Measurements from ENCODE around the gene CFAP65. TPM values are rescaled to one million over a fixed set of nuclear protein-coding genes. Genes with fewer than 3 reads are reported as not detected.

Gene CFAP65
- total and polyA plus RNA-seq, 2 of the 13 experiments (the other 11 are each of a cell fraction or from before 2014, with no cell fraction given), result 0.05 TPM; not detected in 1

DNA sequence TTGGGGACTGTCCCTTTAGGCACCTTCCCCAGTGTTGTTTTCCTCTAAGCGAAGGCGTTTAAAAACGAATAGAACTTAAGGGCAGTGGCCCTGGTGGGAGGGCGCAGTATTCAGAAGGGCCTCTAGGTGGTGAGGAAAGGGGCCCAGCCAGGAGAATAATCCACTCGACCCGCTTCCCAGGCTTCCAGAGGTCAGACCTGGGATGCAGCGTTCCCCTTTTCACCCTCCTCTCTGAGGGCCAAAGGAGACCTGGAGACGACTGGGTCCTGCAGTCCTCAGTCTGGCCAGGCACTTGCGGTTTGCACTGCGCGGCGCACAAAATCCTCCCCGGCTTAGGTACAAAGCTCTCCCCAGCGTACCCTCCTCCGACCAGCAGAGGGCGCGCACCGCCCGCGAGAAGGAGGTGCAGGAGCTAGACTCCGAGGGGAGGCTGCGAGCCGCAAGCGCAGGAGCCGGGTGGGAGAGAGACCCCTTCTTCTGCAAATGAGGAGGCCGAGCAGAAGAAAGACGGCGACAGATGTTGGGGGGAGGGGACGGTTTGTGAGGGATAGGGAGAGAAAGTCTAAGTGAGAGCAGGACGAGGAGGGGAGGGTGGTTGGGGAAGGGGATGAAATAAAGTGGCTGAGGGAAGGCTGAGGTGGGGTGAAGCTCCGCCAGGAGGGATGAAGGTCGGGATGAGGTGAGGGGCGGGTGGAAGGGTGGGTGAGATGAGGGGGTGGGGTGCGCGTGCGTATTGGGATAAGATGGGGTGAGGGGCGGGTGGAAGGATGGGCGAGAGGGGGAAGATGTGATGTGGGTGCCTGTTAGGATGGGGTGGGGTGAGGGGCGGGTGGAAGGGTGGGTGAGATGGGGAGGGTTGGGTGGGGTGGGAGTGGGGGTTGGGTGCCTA, 61.2 kb downstream of the CFAP65 start (continued):
- TF ChIP-seq ERF (CRISPR knock-in tag; IDR thresholded peaks at IDR 0.05) (no peak), HMG20B (CRISPR knock-in tag; conservative IDR thresholded peaks at IDR 0.05) (no peak), GPN1 (CRISPR knock-in tag; IDR thresholded peaks at IDR 0.05; ENCODE audit: borderline replicate concordance) (no peak), RAD51 (IDR thresholded peaks at IDR 0.05; ENCODE audit: borderline replicate concordance) (no peak), MZF1 (CRISPR knock-in tag; IDR thresholded peaks at IDR 0.05; ENCODE audit: borderline replicate concordance) (no peak), GZF1 (CRISPR knock-in tag; IDR thresholded peaks at IDR 0.05) (no peak), TBX3 (IDR thresholded peaks at IDR 0.05; ENCODE audit: borderline replicate concordance) (no peak), TARDBP (CRISPR knock-in tag; IDR thresholded peaks at IDR 0.05) (no peak), ZNF484 (CRISPR knock-in tag; IDR thresholded peaks at IDR 0.05; ENCODE audit: borderline replicate concordance, low read depth) (no peak), ETV6 (CRISPR knock-in tag; conservative IDR thresholded peaks at IDR 0.05) (no peak), ZNF839 (CRISPR knock-in tag; IDR thresholded peaks at IDR 0.05; ENCODE audit: borderline replicate concordance) (no peak), FOXA1 (IDR thresholded peaks at IDR 0.05) (no peak), FOXA1 (CRISPR knock-in tag; IDR thresholded peaks at IDR 0.05) (peak; percentile 15; the same call in 1 of the 2 replicates), RFX5 (IDR thresholded peaks at IDR 0.05; ENCODE audit: low read depth, low read length) (no peak), CC2D1A (CRISPR knock-in tag; IDR thresholded peaks at IDR 0.05) (no peak), SCMH1 (CRISPR knock-in tag; IDR thresholded peaks at IDR 0.05; ENCODE audit: borderline replicate concordance) (no peak), SNAI1 (CRISPR knock-in tag; IDR thresholded peaks at IDR 0.05; ENCODE audit: borderline replicate concordance) (no peak), SOX5 (CRISPR knock-in tag; IDR thresholded peaks at IDR 0.05; ENCODE audit: borderline replicate concordance) (no peak)
- TF ChIP-seq, protein P1, sequence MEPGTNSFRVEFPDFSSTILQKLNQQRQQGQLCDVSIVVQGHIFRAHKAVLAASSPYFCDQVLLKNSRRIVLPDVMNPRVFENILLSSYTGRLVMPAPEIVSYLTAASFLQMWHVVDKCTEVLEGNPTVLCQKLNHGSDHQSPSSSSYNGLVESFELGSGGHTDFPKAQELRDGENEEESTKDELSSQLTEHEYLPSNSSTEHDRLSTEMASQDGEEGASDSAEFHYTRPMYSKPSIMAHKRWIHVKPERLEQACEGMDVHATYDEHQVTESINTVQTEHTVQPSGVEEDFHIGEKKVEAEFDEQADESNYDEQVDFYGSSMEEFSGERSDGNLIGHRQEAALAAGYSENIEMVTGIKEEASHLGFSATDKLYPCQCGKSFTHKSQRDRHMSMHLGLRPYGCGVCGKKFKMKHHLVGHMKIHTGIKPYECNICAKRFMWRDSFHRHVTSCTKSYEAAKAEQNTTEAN (CRISPR knock-in tag; conservative IDR thresholded peaks at IDR 0.05), result no peak
- TF ChIP-seq, protein P2, sequence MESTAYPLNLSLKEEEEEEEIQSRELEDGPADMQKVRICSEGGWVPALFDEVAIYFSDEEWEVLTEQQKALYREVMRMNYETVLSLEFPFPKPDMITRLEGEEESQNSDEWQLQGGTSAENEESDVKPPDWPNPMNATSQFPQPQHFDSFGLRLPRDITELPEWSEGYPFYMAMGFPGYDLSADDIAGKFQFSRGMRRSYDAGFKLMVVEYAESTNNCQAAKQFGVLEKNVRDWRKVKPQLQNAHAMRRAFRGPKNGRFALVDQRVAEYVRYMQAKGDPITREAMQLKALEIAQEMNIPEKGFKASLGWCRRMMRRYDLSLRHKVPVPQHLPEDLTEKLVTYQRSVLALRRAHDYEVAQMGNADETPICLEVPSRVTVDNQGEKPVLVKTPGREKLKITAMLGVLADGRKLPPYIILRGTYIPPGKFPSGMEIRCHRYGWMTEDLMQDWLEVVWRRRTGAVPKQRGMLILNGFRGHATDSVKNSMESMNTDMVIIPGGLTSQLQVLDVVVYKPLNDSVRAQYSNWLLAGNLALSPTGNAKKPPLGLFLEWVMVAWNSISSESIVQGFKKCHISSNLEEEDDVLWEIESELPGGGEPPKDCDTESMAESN (CRISPR knock-in tag; conservative IDR thresholded peaks at IDR 0.05), result peak; percentile 83
- TF ChIP-seq, protein P3, sequence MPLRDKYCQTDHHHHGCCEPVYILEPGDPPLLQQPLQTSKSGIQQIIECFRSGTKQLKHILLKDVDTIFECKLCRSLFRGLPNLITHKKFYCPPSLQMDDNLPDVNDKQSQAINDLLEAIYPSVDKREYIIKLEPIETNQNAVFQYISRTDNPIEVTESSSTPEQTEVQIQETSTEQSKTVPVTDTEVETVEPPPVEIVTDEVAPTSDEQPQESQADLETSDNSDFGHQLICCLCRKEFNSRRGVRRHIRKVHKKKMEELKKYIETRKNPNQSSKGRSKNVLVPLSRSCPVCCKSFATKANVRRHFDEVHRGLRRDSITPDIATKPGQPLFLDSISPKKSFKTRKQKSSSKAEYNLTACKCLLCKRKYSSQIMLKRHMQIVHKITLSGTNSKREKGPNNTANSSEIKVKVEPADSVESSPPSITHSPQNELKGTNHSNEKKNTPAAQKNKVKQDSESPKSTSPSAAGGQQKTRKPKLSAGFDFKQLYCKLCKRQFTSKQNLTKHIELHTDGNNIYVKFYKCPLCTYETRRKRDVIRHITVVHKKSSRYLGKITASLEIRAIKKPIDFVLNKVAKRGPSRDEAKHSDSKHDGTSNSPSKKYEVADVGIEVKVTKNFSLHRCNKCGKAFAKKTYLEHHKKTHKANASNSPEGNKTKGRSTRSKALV (CRISPR knock-in tag; IDR thresholded peaks at IDR 0.05), result peak; percentile 98
- TF ChIP-seq, protein P4, sequence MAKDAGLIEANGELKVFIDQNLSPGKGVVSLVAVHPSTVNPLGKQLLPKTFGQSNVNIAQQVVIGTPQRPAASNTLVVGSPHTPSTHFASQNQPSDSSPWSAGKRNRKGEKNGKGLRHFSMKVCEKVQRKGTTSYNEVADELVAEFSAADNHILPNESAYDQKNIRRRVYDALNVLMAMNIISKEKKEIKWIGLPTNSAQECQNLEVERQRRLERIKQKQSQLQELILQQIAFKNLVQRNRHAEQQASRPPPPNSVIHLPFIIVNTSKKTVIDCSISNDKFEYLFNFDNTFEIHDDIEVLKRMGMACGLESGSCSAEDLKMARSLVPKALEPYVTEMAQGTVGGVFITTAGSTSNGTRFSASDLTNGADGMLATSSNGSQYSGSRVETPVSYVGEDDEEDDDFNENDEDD (CRISPR knock-in tag; IDR thresholded peaks at IDR 0.05; ENCODE audit: borderline replicate concordance), result no peak
- TF ChIP-seq, protein P5, sequence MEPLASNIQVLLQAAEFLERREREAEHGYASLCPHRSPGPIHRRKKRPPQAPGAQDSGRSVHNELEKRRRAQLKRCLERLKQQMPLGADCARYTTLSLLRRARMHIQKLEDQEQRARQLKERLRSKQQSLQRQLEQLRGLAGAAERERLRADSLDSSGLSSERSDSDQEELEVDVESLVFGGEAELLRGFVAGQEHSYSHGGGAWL (CRISPR knock-in tag; IDR thresholded peaks at IDR 0.05), result 0 out of 2 replicates have a peak, but pooled peaks have one; percentile 45

Measured in HepG2 (cell line).